Endothelial cell of umbilical vein (primary cell): Measurements from ENCODE around the gene TPP1.

Experiments used
- EZH2 ChIP-seq: IDR thresholded peaks from 2 replicates; pipeline ENCODE4 v1.6.1; 2012; ENCODE audit warnings: borderline replicate concordance, low read depth, mild to moderate bottlenecking, moderate library complexity, low read length, inconsistent platforms; ENCODE audit not compliant: severe bottlenecking
- MAX ChIP-seq: IDR thresholded peaks from 2 replicates; pipeline ENCODE4 v1.6.1; 2011; ENCODE audit not compliant: insufficient read depth, insufficient read length
- POLR2A ChIP-seq: IDR thresholded peaks from 2 replicates; pipeline ENCODE4 v1.6.1; 2012; ENCODE audit warnings: low read depth, mild to moderate bottlenecking, control low read depth, low read length
- TF ChIP-seq, protein P1 (sequence below), 2 donors: IDR thresholded peaks; 1 replicate in 1 of 2; 2 replicates in 1 of 2; pipeline ENCODE4 v1.5.1; 2011; ENCODE audit warnings: low read length in 2 of 2, mild to moderate bottlenecking in 2 of 2, moderate library complexity in 2 of 2, control low read depth in 1 of 2, inconsistent platforms in 1 of 2, low read depth in 1 of 2; ENCODE audit not compliant: insufficient read depth in 1 of 2; ENCODE audit errors: extremely low read depth in 1 of 2

DNA sequence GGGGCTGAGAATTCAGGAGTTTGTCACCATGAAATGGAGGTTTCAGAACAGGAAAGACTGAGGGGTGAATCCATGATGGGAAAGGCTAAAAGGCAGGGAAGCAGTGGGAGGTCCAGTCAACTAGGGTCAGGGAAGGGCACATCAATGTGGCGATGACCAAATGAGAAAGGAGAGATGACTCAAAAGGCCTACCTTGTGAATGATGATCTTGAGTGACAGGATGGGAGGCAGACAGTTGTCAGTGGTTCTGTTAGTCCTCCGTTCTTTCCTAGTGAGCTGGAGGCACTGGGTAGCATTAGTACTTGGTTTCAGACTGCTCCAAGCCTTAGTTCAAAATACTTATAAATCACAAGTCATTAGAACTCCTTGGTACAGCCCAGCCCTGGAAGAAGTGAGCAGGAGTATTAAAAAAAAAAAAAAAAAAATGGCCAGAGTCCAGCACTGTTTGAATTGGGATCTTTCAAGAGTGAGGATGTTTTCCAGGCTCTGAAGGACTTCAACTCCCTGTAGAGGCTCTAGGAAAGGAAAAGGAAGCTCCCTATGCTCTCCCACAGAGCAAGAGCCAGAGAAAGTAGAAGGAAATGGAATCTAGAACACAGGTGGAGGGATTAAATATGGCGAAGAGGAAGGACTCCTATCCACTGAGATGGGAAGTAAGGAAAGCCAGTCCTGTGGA is 44.7 kb upstream of the TPP1 start:
- TF ChIP-seq POLR2A (no peak), EZH2 (no peak), MAX (no peak)
- TF ChIP-seq, protein P1, sequence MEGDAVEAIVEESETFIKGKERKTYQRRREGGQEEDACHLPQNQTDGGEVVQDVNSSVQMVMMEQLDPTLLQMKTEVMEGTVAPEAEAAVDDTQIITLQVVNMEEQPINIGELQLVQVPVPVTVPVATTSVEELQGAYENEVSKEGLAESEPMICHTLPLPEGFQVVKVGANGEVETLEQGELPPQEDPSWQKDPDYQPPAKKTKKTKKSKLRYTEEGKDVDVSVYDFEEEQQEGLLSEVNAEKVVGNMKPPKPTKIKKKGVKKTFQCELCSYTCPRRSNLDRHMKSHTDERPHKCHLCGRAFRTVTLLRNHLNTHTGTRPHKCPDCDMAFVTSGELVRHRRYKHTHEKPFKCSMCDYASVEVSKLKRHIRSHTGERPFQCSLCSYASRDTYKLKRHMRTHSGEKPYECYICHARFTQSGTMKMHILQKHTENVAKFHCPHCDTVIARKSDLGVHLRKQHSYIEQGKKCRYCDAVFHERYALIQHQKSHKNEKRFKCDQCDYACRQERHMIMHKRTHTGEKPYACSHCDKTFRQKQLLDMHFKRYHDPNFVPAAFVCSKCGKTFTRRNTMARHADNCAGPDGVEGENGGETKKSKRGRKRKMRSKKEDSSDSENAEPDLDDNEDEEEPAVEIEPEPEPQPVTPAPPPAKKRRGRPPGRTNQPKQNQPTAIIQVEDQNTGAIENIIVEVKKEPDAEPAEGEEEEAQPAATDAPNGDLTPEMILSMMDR (IDR thresholded peaks at IDR 0.05; ENCODE audit: extremely low read depth in 1 of 2, insufficient read depth in 1 of 2, low read depth in 1 of 2, low read length in 2 of 2) = no peak
